Mucosa of gallbladder (tissue), 1 donor: ENCODE results near the gene AAGAB. TPM values are rescaled to one million over a fixed set of nuclear protein-coding genes. Genes with fewer than 3 reads are reported as not detected.
"Not testable (repeated sequence)": the region's sequence is repeated elsewhere in the genome, so short reads cannot be mapped to it uniquely, and the experiment has no call there.

Experiments used
- DNase-seq: peaks from one replicate; pipeline ENCODE4 v3.0.0-alpha.2; 2020; ENCODE audit warnings: low spot score
- total RNA-seq: library from RNA; stranded (reverse); gene quantifications from one replicate; pipeline ENCODE4 v1.2.1, GENCODE V29; 2021
- donor health status: DM: no; HTN: no; CAD: no.

The AAGAB gene
- total RNA-seq, 1 donor from 2014 or later: 39.6 TPM

DNA sequence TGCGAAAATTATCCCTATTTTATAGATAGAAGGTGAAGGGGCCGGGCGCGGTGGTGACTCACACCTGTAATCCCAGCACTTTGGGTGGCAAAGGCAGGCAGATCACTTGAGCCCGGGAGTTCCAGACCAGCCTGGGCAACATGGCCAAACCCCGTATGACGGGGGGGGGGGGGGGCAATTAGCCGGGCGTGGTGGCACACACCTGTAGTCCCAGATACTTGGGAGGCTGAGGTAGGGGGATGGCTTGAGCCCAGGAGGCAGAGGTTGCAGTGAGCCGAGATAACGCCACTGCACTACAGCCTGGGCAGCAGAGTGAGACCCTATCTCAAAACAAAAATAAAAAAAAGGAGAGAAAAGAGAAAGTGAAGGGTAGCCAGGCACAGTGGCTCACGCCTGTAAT is 1.4 kb downstream of the AAGAB start:
- DNase-seq: no peak

DNA sequence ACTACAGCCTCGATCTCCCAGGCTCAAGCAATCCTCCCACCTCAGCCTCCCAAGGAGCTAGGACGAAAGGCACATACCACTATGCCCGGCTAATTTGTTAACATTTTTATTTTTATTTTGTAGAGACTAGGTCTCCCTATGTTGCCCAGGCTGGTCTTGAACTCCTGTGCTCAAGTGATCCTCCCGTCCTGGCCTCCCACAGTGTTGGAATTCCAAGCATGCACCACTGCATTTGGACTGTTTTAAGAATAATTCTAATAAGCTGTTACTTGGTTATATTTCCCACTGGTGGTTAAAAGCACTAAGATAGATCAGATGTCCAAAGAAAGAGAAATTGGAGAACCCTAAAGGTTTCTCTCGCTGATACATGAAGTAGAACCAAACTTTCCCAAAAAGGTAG is 3.1 kb downstream of the AAGAB start:
- DNase-seq: no peak

DNA sequence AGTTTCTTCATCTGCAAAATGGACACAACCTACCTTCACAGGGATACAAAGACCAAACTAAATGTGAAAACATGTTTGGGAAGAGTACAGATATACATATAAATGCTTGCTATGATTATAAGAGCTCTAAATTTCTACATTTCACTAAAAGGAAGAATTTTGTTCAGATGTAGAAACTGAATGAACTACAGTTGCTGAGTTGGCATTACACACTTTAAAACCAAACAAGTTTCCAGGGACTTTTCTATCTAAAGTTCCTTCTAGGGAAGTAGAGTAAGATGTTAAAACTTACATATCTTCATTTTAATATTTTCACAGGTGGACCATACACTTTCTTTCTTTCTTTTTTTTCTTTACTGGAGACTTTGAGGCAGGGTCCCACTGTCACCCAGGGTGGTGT is 4.6 kb downstream of the AAGAB start:
- no peak for DNase-seq

DNA sequence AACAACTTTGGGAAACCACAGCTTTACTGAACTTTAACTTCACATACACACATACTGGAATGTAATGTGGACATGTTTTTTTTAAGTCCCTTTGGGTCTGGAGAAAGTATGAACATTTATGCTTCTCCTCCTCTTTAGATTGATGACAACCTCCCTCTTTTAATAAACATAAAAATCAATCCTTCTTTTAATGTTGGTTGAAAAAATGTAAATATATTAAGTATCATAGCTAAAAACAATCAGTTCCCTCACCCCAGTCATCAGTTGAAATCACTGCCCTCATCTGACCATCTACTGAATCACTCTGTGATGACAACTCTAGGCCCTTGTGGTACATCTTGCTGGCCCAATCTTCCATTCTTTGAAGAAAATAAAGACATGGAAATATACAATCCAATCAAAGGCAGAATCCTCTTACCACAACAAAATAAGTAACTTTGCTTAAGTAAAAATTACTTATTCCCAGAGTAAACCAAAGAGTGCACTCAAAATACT is 6.4 kb downstream of the AAGAB start:
- no peak for DNase-seq

DNA sequence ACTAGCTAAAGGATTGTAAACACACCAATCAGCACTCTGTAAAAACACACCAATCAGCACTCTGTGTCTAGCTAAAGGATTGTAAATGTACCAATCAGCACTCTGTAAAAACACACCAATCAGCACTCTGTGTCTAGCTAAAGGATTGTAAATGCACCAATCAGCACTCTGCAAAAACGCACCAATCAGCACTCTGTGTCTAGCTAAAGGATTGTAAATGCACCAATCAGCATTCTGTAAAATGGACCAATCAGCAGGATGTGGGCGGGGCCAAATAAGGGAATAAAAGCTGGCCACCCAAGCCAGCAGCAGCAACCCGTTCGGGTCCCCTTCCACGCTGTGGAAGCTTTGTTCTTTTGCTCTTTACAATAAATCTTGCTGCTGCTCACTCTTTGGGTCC is 7.9 kb downstream of the AAGAB start:
- DNase-seq: not testable (repeated sequence)

DNA sequence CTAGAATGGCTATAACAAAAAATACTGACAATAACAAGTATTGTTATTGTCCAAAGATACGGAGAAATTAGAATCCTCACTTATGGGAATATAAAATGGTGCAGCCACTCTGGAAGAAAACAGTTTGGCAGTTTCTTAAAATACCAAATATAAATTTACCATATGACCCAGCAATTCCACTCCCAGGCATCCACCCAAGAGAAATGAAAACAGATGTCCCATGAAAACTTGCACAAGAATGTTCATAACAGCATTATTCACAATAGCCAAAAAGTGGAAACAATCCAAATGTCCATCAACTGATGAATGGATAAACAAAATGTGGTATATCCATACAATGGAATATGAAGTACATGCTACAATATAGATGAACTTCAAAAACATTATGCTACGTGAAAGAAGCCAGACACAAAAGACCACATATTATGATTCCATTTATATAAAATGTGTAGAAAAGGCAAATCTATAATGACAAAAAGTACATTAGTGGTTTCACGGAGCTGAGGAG is 9.4 kb downstream of the AAGAB start:
- DNase-seq: no peak

DNA sequence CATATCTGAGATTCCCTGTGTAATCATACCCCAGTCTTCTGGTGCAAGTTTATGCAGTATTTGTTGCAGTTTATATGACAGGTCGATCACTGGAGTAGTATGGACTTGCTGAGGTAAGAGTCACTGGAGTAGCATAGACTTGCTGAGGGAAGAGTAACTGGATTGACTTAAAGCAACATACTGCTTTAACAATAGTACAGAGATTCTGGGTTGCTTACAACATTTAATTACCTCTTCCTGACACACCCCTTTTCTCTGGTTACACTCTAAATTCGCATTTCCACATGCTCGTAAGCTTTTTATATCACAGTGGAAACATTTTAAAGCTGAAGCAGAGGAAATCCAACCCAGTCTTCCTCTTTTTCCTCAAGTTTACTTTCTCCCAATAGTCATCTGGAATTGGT is 11.8 kb downstream of the AAGAB start:
- no peak for DNase-seq

DNA sequence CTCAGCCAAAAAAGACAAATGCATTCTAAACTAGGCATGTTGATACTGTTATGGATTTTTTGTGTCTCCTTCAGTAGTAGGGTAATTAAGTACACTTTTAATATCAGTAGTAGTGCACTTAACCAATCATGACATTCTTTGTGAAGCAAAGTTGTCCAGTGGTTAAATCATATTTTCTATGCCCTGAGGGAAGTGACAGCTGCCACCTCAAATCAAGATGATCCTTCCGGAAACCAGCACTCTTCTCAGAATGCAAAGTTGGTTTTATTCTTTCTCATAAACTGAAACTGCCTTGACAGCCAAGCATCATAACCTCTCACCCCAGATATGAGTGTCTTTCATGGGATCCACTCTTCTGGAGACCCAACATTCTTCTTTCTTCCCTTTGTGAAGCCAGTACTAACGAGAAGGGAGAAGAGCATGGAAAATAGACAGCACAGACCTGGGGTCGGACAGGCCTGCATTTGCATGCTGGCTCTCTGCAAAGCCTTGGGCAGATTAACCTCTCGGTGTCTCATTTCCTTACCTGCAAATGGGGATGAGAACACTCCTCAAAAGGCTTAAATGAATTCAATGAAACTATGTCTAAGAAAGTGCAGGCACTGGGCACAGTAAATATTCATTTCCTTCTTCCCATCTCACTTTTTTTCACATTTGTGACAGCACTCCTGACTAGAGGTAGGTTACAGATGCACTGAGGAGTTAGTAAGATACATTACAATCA is 13.2 kb downstream of the AAGAB start:
- no peak for DNase-seq

DNA sequence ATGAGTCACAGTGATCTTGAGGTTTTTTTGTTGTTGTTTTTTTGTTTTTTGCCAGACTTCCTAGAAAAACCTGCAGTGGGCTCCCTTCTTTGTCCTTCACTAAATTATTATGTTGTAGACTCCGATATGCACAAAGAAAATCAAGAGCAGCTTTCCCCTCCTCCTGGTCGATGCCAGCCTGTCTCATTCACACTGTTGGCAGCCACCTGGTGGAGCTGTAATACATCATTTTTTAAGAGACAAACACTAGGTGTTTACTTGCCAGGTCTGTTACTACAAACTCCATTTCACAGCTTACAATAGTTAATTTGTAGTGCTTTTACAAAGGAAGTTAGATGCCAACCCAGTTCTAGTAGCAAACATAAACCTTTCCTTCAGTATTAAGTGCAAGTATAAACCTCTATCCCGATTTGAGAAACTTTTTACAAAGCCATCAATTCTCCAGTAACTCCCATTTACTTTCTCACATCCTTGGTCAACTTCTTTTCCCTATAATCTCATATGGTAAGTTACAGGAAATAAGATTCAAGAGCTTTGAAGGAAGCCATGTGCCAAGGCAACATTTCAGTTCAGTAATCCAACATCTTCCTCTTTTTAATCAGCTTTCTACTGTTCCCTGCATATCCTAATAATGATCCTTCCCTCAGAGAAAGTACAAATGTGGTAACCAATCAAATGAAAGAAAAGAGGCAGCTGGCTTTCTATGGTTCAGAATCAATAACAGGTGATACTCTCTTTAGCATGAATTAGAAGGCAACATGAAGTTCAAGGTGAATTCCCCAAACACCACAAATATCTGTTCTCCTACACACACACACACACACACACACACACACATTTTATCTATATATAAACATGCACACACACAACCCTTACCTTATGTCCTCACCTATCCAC is 14.0 kb downstream of the AAGAB start:
- DNase-seq: no peak

DNA sequence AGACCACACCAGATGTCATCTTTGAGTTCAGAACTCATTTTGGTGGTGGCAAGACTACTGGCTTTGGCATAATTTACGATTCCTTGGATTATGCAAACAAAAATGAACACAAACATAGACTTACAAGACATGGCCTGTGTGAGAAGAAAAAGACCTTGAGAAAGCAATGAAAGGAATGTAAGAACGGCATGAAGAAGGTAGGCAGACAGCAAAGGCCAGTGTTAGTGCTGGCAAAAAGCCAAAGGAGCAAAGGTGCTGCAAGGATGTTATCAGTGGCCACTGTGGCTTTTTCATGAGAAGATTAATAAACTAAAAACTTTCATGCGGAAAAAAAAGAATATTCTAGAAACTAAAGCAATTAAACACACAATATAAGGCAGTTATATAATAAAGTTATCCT is 21.9 kb downstream of the AAGAB start:
- no peak for DNase-seq

DNA sequence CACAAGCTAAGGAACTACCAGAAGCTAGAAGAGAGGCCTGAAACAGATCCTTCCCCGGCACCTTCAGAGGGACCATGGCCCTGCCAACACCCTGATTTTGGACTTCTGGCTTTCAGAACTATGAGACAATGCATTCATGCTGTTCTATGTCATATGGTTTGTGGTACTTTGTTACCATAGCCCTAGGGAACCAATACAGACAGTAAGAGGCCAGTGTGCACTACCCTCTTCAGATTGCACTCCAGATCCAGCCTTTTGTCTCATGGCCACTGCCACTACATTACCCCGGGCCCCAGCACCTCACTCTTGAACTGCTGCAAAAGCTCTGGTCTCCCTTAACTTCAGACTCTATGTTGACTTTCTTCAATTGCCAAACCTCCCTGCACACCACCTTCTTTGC is 24.0 kb downstream of the AAGAB start:
- no peak for DNase-seq

DNA sequence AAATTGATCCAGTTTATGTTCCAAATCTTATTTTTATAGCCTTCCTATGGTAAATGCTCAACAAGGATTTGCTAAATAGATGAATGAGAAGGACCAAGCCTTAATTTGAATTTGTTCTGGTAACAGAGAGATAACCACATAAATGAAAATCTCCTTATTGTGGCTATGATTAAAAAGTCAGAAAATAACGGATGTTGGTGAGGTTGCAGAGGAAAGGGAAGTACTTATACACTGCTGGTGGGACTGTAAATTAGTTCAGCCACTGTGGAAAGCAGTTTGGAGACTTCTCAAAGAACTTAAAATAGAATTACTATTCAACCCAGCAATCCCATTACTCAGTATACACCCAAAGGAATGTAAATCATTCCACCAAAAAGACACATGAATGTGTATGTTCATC is 26.2 kb downstream of the AAGAB start:
- no peak for DNase-seq

DNA sequence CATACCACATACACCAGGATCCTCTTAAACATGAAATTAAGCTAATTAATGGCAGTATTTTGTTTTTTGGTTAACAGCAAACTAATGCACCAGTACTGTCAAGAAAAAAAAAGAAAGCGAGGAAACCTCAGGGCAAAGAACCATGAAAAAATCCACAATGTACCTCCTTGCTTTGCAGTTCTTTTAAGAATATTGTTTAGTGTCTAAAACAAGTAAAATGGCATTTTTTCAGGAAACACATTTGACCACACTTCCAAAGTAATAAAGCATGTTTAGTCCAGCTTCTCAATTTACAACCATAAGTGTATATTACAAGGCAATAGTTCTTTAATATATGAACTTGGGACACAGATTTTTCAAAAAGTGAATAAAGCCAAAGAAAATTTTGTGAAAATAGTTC is 26.6 kb downstream of the AAGAB start:
- DNase-seq: no peak

DNA sequence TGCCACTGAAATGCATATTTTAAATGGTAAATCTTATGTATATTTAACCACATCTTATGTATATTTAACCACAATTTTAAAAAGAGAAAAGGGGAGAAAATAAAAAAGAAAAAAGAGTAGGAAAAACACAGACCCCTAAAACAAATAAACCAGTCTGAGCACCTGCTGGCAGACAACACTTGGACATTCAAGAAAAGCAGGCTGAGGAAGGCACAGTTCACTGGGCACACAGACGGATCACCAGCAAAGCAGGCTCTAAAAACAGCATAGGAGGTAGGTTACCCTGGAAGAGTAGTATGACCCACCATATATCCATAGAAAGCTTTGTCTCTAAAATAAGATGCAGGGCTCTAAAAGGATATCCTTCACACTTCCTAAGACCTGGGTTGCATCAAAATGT is 27.0 kb downstream of the AAGAB start:
- DNase-seq: no peak

DNA sequence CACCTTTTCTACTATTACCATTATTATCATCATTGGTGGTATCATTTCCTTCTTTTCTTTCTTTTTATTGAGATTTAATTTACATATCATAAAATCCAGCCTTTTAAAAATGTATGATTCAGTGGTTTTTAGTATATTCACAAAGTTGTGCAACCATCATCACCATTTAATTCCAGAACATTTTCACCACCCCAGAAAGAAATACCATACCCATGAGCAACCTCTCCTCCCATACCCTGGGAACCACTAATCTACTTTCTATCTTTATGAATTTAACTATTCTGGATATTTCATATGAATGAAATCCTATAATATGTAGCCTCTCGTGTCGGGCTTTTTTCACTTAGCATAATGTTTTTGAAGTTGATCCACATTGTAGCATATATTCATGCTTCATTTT is 29.1 kb downstream of the AAGAB start:
- no peak for DNase-seq

DNA sequence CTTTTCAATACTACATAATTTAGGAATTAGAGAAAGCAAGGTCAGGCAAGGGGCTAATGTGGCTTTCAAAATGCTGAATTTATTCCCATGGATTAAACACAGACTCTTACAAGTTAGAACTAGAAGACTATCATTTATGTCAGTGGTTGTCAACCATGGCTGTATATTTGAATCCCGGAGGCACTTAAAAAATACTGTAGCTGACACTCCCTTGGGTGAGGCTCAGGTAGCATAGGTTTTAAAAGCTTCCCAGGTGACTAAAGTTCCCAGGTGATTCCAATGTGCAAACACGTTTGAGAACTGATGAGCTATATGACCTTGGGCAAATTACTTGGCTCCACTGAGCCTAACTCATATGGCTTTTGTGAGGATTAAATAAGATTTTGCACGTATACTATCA is 29.6 kb downstream of the AAGAB start:
- no peak for DNase-seq

DNA sequence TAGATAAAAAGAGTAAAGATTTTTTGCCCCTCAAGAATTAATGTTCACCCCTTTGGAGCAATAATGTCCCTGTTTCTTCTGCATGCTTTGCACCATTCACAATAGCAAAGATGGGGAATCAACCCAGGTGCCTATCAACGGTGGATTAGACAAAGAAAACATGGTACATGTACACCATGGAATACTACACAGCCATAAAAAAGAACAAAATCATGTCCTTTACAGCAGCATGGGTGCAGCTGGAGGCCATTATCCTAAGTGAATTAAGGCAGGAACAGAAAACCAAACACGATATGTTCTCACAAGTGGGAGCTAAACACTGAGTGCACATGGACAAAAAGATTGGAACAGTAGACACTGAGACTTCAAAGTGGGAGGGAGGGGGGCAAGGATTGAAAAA is 35.2 kb downstream of the AAGAB start:
- DNase-seq: no peak

DNA sequence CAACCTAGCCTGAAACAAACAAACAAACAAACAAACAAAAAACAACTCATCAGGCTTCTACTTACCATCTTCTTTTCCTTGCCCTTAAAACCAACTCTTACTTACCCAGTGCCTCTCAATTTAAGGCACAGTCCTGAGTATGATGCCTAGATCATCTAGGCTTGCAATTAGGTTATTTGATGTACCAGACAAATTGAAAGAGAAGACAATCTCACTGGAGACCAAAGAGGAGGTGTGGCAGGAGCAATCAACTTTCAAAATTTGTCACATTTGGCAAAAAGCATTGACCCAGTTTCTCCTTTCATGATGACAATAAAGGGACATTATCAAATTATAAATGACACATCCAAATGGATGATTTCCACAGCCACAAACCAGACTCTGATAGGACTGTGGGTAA is 36.0 kb downstream of the AAGAB start:
- DNase-seq: no peak

DNA sequence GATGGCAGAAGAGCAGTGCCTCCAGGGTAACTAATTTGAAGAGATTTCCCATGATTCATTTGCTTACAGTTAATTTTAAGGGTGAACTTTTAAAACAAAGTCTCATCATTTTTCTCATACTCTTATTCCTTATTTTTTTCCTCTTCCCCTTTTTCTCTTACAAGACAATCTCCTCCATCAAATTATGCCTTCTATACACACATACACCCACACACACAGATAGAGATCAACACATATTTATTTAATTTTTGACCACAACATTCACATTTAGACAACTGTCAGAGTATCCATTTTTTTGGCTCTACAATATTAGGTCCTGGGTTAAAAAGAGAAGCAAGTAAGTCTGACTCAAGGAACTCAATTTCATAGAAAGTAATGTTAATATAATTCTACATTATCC is 37.6 kb downstream of the AAGAB start:
- DNase-seq: no peak

DNA sequence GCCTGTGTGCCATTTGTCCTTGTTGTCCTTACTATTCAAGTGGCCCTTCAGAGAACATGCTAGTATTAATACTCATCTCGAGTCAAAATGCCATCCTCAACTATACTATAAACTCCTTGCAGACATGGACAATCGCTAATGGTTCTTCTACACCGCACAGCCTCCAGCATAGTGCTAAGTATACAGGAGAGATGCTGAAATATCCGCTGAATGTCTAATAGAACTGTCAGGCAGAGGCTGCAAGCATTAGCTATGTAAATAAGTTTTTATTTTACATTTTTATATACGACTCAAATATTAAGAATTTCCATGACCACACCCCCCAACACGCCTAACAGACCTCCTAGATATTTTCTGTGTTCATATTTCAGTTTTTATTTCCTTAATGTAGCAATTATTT is 39.4 kb downstream of the AAGAB start:
- no peak for DNase-seq

DNA sequence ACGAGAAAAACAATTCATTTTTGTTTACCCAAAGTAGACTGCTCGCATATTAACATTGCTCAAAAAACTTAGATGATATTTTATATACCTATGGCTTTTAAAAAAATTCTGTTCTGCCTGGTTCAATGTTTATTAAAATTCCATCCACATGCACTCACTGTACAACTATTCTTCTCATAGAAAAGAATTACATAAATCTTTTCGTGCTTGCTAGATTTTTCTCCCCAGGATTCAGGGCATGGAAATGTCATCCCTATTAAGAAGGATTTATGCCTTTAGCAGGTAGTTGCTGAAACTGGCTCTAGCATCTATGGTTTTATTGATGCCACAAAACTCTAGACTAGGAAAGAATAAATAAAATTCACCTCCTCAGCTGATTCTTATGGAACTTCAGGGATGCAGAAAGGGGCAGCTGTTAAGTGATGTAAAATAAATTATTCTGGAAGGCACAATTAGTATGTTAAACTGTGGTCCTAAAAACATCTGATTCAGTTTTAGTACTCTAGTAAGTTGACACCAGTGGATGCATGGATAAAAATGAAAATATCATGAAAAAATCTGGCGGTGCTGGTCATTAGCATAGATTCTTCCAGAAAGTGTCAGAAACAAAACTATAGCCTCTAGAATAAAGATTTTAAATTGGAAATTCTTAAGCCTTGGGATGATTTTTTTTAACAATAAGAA is 41.6 kb downstream of the AAGAB start:
- DNase-seq: no peak

DNA sequence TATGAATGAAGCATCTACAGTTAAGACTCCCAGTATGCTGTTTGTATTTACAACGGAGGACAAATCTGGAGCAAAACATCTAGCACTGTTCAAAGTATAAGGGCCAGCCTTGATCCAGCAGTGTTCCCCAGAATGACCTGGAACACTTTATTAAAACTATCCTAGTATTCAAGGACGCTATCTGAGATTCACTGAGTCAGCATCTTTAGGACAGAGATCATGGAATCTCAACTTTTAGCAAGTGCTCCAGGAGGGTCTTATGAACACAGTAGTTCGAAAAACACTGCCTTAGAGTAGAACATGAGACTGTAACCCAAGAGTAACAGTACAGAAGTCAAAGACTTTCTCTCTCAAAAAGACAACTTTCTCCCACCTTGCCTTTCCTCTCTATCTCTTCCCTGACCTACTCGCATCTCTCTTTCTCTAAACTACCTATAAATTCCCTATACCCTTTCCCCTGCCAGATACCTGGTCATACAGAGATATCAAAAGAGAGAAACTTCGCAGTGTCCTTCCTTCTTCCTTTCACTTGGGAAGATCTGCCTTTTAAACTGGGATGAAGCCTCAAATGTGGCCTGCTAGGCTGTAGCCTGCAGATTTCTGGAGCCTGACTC is 43.8 kb downstream of the AAGAB start:
- DNase-seq: no peak
